ENCODE measurements around the gene VPS9D1. TPM values are rescaled to one million over a fixed set of nuclear protein-coding genes. Genes with fewer than 3 reads are reported as not detected.
A peak's percentile ranks its signal among the peaks of the same experiment; 100 is the strongest.

Gene VPS9D1
- total and polyA plus RNA-seq, 10 of the 15 experiments (the other 5 are each of a cell fraction or from before 2014, with no cell fraction given): 0.65 to 4.2 (median 1.1) TPM

DNA sequence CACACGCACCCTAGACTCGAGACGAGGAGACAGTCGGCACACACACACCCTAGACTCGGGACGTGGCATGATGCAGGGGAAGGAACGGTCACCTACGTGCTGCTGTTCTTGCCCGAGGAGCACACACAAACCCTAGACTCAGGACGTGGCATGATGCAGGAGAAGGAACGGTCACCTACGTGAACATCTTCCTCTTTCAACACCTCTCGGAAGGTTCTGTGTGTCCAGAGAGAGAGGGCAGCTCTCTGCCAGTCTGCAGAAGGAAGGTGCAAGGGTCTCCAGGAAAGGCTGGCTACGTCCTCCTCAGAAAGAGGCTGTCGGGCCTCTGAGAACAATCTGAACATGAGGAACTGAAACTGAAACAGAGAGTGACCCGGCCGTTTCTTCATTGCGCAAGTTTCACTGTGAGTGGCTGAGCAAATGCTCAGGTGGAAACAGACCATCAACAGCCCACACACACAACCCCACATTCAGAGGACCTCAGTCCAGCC, 44.1 kb upstream of the VPS9D1 start (continued):
- TF ChIP-seq ZNF622 (IDR thresholded peaks at IDR 0.05) (no peak), MTA2 (IDR thresholded peaks at IDR 0.05; ENCODE audit: low read depth) (peak; percentile 81), GABPA (IDR thresholded peaks at IDR 0.05; ENCODE audit: low read depth) (no peak), JUNB (IDR thresholded peaks at IDR 0.05) (peak; percentile 86), EED (IDR thresholded peaks at IDR 0.05; ENCODE audit: low read depth) (peak; percentile 82), ETV6 (conservative IDR thresholded peaks at IDR 0.05 in 1 of 2, IDR thresholded peaks at IDR 0.05 in 1 of 2; ENCODE audit: borderline replicate concordance in 1 of 2, low read depth in 1 of 2) (peak in 1 of 2 experiments; percentile 85; a peak in 2 of 4 replicates), ATF7 (IDR thresholded peaks at IDR 0.05; ENCODE audit: low read depth) (peak; percentile 83), LARP7 (IDR thresholded peaks at IDR 0.05) (peak; percentile 82), HCFC1 (IDR thresholded peaks at IDR 0.05; ENCODE audit: low read length) (no peak), RAD21 (IDR thresholded peaks at IDR 0.05; ENCODE audit: insufficient read depth, low read depth, low read length) (no peak), ZNF274 (IDR thresholded peaks at IDR 0.05; ENCODE audit: insufficient read depth, insufficient read length) (no peak), RCOR1 (conservative IDR thresholded peaks at IDR 0.05; ENCODE audit: low read depth, low read length) (0 out of 2 replicates have a peak, but pooled peaks have one; percentile 87), SREBF2 (IDR thresholded peaks at IDR 0.05; ENCODE audit: low read length) (no peak), ZNF592 (IDR thresholded peaks at IDR 0.05) (no peak)
- TF ChIP-seq, protein P1, sequence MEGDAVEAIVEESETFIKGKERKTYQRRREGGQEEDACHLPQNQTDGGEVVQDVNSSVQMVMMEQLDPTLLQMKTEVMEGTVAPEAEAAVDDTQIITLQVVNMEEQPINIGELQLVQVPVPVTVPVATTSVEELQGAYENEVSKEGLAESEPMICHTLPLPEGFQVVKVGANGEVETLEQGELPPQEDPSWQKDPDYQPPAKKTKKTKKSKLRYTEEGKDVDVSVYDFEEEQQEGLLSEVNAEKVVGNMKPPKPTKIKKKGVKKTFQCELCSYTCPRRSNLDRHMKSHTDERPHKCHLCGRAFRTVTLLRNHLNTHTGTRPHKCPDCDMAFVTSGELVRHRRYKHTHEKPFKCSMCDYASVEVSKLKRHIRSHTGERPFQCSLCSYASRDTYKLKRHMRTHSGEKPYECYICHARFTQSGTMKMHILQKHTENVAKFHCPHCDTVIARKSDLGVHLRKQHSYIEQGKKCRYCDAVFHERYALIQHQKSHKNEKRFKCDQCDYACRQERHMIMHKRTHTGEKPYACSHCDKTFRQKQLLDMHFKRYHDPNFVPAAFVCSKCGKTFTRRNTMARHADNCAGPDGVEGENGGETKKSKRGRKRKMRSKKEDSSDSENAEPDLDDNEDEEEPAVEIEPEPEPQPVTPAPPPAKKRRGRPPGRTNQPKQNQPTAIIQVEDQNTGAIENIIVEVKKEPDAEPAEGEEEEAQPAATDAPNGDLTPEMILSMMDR (IDR thresholded peaks at IDR 0.05 in 2 of 3, conservative IDR thresholded peaks at IDR 0.05 in 1 of 3; ENCODE audit: control insufficient read depth in 2 of 3, extremely low read depth in 1 of 3, insufficient read depth in 1 of 3, low read depth in 3 of 3, low read length in 3 of 3): no peak
- TF ChIP-seq, protein P2, sequence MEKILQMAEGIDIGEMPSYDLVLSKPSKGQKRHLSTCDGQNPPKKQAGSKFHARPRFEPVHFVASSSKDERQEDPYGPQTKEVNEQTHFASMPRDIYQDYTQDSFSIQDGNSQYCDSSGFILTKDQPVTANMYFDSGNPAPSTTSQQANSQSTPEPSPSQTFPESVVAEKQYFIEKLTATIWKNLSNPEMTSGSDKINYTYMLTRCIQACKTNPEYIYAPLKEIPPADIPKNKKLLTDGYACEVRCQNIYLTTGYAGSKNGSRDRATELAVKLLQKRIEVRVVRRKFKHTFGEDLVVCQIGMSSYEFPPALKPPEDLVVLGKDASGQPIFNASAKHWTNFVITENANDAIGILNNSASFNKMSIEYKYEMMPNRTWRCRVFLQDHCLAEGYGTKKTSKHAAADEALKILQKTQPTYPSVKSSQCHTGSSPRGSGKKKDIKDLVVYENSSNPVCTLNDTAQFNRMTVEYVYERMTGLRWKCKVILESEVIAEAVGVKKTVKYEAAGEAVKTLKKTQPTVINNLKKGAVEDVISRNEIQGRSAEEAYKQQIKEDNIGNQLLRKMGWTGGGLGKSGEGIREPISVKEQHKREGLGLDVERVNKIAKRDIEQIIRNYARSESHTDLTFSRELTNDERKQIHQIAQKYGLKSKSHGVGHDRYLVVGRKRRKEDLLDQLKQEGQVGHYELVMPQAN (conservative IDR thresholded peaks at IDR 0.05): 0 out of 2 replicates have a peak, but pooled peaks have one; percentile 23
- TF ChIP-seq, protein P3, sequence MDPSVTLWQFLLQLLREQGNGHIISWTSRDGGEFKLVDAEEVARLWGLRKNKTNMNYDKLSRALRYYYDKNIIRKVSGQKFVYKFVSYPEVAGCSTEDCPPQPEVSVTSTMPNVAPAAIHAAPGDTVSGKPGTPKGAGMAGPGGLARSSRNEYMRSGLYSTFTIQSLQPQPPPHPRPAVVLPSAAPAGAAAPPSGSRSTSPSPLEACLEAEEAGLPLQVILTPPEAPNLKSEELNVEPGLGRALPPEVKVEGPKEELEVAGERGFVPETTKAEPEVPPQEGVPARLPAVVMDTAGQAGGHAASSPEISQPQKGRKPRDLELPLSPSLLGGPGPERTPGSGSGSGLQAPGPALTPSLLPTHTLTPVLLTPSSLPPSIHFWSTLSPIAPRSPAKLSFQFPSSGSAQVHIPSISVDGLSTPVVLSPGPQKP (IDR thresholded peaks at IDR 0.05; ENCODE audit: low read depth, low read length): no peak
- TF ChIP-seq, protein P4, sequence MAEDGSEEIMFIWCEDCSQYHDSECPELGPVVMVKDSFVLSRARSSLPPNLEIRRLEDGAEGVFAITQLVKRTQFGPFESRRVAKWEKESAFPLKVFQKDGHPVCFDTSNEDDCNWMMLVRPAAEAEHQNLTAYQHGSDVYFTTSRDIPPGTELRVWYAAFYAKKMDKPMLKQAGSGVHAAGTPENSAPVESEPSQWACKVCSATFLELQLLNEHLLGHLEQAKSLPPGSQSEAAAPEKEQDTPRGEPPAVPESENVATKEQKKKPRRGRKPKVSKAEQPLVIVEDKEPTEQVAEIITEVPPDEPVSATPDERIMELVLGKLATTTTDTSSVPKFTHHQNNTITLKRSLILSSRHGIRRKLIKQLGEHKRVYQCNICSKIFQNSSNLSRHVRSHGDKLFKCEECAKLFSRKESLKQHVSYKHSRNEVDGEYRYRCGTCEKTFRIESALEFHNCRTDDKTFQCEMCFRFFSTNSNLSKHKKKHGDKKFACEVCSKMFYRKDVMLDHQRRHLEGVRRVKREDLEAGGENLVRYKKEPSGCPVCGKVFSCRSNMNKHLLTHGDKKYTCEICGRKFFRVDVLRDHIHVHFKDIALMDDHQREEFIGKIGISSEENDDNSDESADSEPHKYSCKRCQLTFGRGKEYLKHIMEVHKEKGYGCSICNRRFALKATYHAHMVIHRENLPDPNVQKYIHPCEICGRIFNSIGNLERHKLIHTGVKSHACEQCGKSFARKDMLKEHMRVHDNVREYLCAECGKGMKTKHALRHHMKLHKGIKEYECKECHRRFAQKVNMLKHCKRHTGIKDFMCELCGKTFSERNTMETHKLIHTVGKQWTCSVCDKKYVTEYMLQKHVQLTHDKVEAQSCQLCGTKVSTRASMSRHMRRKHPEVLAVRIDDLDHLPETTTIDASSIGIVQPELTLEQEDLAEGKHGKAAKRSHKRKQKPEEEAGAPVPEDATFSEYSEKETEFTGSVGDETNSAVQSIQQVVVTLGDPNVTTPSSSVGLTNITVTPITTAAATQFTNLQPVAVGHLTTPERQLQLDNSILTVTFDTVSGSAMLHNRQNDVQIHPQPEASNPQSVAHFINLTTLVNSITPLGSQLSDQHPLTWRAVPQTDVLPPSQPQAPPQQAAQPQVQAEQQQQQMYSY (CRISPR knock-in tag; IDR thresholded peaks at IDR 0.05): no peak

All from GM12878 (cell line).